HCT116 (cell line): ENCODE results near the gene TAPT1. TPM values are rescaled to one million over a fixed set of nuclear protein-coding genes. Genes with fewer than 3 reads are reported as not detected.

ENCODE experiments used
- ATAC-seq: fragments of 200-7000 bp; cut with Tn5 transposase; 2 replicates; pipeline ENCODE4 v1.9.1; 2020; ENCODE audit warnings: mild to moderate bottlenecking, moderate library complexity
- BruUV-seq: library from RNA; stranded (reverse); fragments of 400-500 nt; replicated peaks from 2 replicates; lab custom pipeline; 2021; lab: Mats Ljungman, UMichigan
- CTCF ChIA-PET: fragments of 300-600 bp; sonication (Branson Sonifier 250); formaldehyde crosslinking; loops from one replicate; lab custom pipeline; 2021; ENCODE audit warnings: antibody characterized with exemption; lab: Charles Lee
- POLR2A ChIA-PET: fragments of 300-600, 350-600 bp; sonication (Branson Sonifier 250); formaldehyde crosslinking; loops from one replicate; lab custom pipeline; 2021; ENCODE audit warnings: antibody characterized with exemption; lab: Charles Lee
- RAD21 ChIA-PET, 2 experiments: fragments of 300-600 bp; sonication (Branson Sonifier 250); formaldehyde crosslinking; loops; one replicate each; lab custom pipeline; 2023; ENCODE audit warnings: low total read pairs in 2 of 2; ENCODE audit not compliant: uncharacterized antibody in 2 of 2, unreplicated experiment in 2 of 2, low non-redundant PET in 1 of 2; lab: Charles Lee
- DNase-seq: peaks from one replicate; pipeline ENCODE4 v3.0.0-alpha.2; 2010; ENCODE audit warnings: low read depth, low spot score
- H2AFZ ChIP-seq: fragments of 200-600 bp; shearing (Covaris generic), sonication (generic); 2 replicates; pipeline ENCODE4 v1.6.1; 2017; ENCODE audit warnings: low read depth, mixed run types, mixed read lengths, antibody characterized with exemption, low read length; ENCODE audit not compliant: poor library complexity, severe bottlenecking
- H3K27ac ChIP-seq: 2 replicates; pipeline ENCODE4 v1.5.1; 2012; ENCODE audit warnings: low read depth, low read length
- H3K27me3 ChIP-seq: fragments of 200-600 bp; sonication (generic); 2 replicates; pipeline ENCODE4 v1.6.1; 2016; ENCODE audit warnings: mixed run types, low read length, mixed read lengths; ENCODE audit not compliant: insufficient read depth
- H3K36me3 ChIP-seq, 2 experiments: fragments of 200-500 bp in 1 of 2; fragments of 200-600 bp in 1 of 2; sonication (Bioruptor generic) in 1 of 2; sonication (generic) in 1 of 2; 2 replicates each; pipeline versions ENCODE4 v1.5.1 to v1.6.1; 2014 to 2016; ENCODE audit warnings: low read length in 2 of 2, inconsistent platforms in 1 of 2, mixed read lengths in 1 of 2, mixed run types in 1 of 2; ENCODE audit not compliant: insufficient read depth in 2 of 2, control insufficient read depth in 1 of 2
- H3K4me1 ChIP-seq, 2 experiments: fragments of 200-600 bp in 1 of 2; sonication (generic) in 1 of 2; 2 replicates each; pipeline versions ENCODE4 v1.5.1 to v1.6.1; 2012 to 2017; ENCODE audit warnings: low read length in 2 of 2, inconsistent platforms in 1 of 2, mild to moderate bottlenecking in 1 of 2, mixed read lengths in 1 of 2, mixed run types in 1 of 2, moderate library complexity in 1 of 2; ENCODE audit not compliant: insufficient read depth in 2 of 2, control insufficient read depth in 1 of 2
- H3K4me2 ChIP-seq: fragments of 200-600 bp; sonication (generic); 2 replicates; pipeline ENCODE4 v1.6.1; 2017; ENCODE audit warnings: mixed run types, low read length, mixed read lengths
- H3K4me3 ChIP-seq, 2 experiments: fragments of 200-600 bp in 1 of 2; sonication (generic) in 1 of 2; replicated peaks in 1 of 2; 2 replicates each; pipeline ENCODE4 v1.5.1; 2011 to 2016; ENCODE audit warnings: low read length in 2 of 2, control low read depth in 1 of 2, low read depth in 1 of 2, mild to moderate bottlenecking in 1 of 2, mixed read lengths in 1 of 2, mixed run types in 1 of 2
- H3K79me2 ChIP-seq: fragments of 200-600 bp; sonication (generic); 2 replicates; pipeline ENCODE4 v1.6.1; 2017; ENCODE audit warnings: mild to moderate bottlenecking, mixed run types, low read length, moderate library complexity, mixed read lengths; ENCODE audit not compliant: insufficient read depth
- H3K9ac ChIP-seq: fragments of 200-600 bp; sonication (generic); 2 replicates; pipeline ENCODE4 v1.6.1; 2016; ENCODE audit warnings: low read length, mixed read lengths
- H3K9me2 ChIP-seq: fragments of 200-600 bp; sonication (generic), shearing (Covaris generic); 2 replicates; pipeline ENCODE4 v1.6.1; 2017; ENCODE audit warnings: mixed run types, mild to moderate bottlenecking, moderate library complexity; ENCODE audit not compliant: insufficient read depth
- H3K9me3 ChIP-seq, 2 experiments: fragments of 200-500 bp in 1 of 2; fragments of 200-600 bp in 1 of 2; sonication (Bioruptor generic) in 1 of 2; sonication (generic) in 1 of 2; 2 replicates each; pipeline ENCODE4 v1.6.1; 2014 to 2017; ENCODE audit warnings: low read length in 2 of 2, mixed read lengths in 2 of 2, inconsistent platforms in 1 of 2, low read depth in 1 of 2, mild to moderate bottlenecking in 1 of 2, mixed run types in 1 of 2, moderate library complexity in 1 of 2; ENCODE audit not compliant: control insufficient read depth in 1 of 2, insufficient read depth in 1 of 2
- H4K20me1 ChIP-seq: fragments of 200-600 bp; sonication (generic), shearing (Covaris generic); 2 replicates; pipeline ENCODE4 v1.6.1; 2017; ENCODE audit warnings: mixed run types, mild to moderate bottlenecking, moderate library complexity; ENCODE audit not compliant: insufficient read depth
- ATF3 ChIP-seq: IDR thresholded peaks from 2 replicates; pipeline ENCODE4 v1.6.1; 2012
- CBX3 ChIP-seq: IDR thresholded peaks from 2 replicates; pipeline ENCODE4 v1.6.1; 2012; ENCODE audit warnings: low read depth
- CEBPB ChIP-seq: IDR thresholded peaks from 2 replicates; pipeline ENCODE4 v1.6.1; 2012; ENCODE audit warnings: low read depth
- CTCF ChIP-seq, 3 experiments: fragments of 200-600 bp in 1 of 3; sonication (generic) in 1 of 3; IDR thresholded peaks in 2 of 3; conservative IDR thresholded peaks in 1 of 3; 2 replicates each; pipeline ENCODE4 v1.5.1; 2012 to 2017; ENCODE audit warnings: low read depth in 2 of 3, low read length in 2 of 3, antibody characterized with exemption in 1 of 3, borderline replicate concordance in 1 of 3, control low read depth in 1 of 3, mild to moderate bottlenecking in 1 of 3, mixed read lengths in 1 of 3, mixed run types in 1 of 3, moderate library complexity in 1 of 3; ENCODE audit not compliant: insufficient read depth in 1 of 3
- EGR1 ChIP-seq: IDR thresholded peaks from 2 replicates; pipeline ENCODE4 v1.6.1; 2012; ENCODE audit warnings: low read depth
- ELF1 ChIP-seq: IDR thresholded peaks from 2 replicates; pipeline ENCODE4 v1.6.1; 2012; ENCODE audit warnings: low read depth, borderline replicate concordance
- EZH2 ChIP-seq: fragments of 200-600 bp; sonication (generic); IDR thresholded peaks from 2 replicates; pipeline ENCODE4 v1.6.1; 2017; ENCODE audit warnings: antibody characterized with exemption, mixed run types
- EZH2phosphoT487 ChIP-seq: fragments of 200-600 bp; IDR thresholded peaks from 2 replicates; pipeline ENCODE4 v1.6.1; 2018; ENCODE audit warnings: antibody characterized with exemption, borderline replicate concordance
- FOSL1 ChIP-seq: IDR thresholded peaks from 2 replicates; pipeline ENCODE4 v1.6.1; 2012; ENCODE audit warnings: low read depth
- JUND ChIP-seq: IDR thresholded peaks from 2 replicates; pipeline ENCODE4 v1.6.1; 2012
- MAX ChIP-seq: IDR thresholded peaks from 2 replicates; pipeline ENCODE4 v1.6.1; 2012
- RAD21 ChIP-seq: IDR thresholded peaks from 2 replicates; pipeline ENCODE4 v1.6.1; 2012; ENCODE audit warnings: low read depth, mild to moderate bottlenecking
- REST ChIP-seq: IDR thresholded peaks from 2 replicates; pipeline ENCODE4 v1.6.1; 2012; ENCODE audit warnings: low read depth
- SIN3A ChIP-seq: IDR thresholded peaks from 2 replicates; pipeline ENCODE4 v1.6.1; 2012; ENCODE audit warnings: low read depth
- SP1 ChIP-seq: IDR thresholded peaks from 2 replicates; pipeline ENCODE4 v1.6.1; 2012; ENCODE audit warnings: low read depth
- SRF ChIP-seq: IDR thresholded peaks from 2 replicates; pipeline ENCODE4 v1.6.1; 2012; ENCODE audit warnings: low read depth
- TCF7L2 ChIP-seq: IDR thresholded peaks from 2 replicates; pipeline ENCODE4 v1.7.0; 2011; ENCODE audit warnings: borderline replicate concordance, inconsistent platforms; ENCODE audit not compliant: insufficient read depth, insufficient read length; ENCODE audit errors: extremely low read depth
- YY1 ChIP-seq: IDR thresholded peaks from 2 replicates; pipeline ENCODE4 v1.6.1; 2011; ENCODE audit warnings: low read length, low read depth, moderate library complexity, mild to moderate bottlenecking; ENCODE audit not compliant: insufficient replicate concordance; ENCODE audit errors: extremely low read depth
- ZFX ChIP-seq: fragments of 450-650 bp; IDR thresholded peaks from 2 replicates; pipeline ENCODE4 v1.6.1; 2017
- ZNF274 ChIP-seq: fragments of 200-500 bp; sonication (Bioruptor generic); IDR thresholded peaks from 2 replicates; pipeline ENCODE4 v1.6.1; 2014; ENCODE audit warnings: mild to moderate bottlenecking, low read depth, low read length, inconsistent platforms
- intact Hi-C: fragments of 100-400 bp; cut with micrococcal nuclease; formaldehyde crosslinking; loops from 2 replicates; pipeline ENCODE4 v1.10.0; 2022
- total RNA-seq: library from RNA; stranded (reverse); gene quantifications from one replicate; pipeline ENCODE4 v1.2.1, GENCODE V29; 2021; ENCODE audit not compliant: unreplicated experiment

TAPT1 gene
- total RNA-seq, 1 experiment from 2014 or later: 11.7 TPM

GRCh38 chr4:16217300-16218051, 8.8 kb downstream of the TAPT1 start:
- H3K27ac ChIP-seq: no peak overlapping the region
- H3K9me3 ChIP-seq: no peaks in the 10 kb centered on the region
- ChIA-PET POLR2A (no interaction called here), CTCF (interaction anchor here (1.3 kb wide), 1 partner anchor 12 kb away, joined by 3 read pairs; no protein-coding TSS in a partner anchor), RAD21 (no interaction called here)
- H3K4me1 ChIP-seq: no peaks in the 10 kb centered on the region
- no peaks in the 10 kb centered on the region for H3K27me3 ChIP-seq
- no peaks in the 10 kb centered on the region for H3K36me3 ChIP-seq
- no peaks in the 10 kb centered on the region for H4K20me1 ChIP-seq
- no peaks in the 10 kb centered on the region for H3K79me2 ChIP-seq
- no peak for DNase-seq
- no peak overlapping the region for H2AFZ ChIP-seq
- intact Hi-C loops: no loop called here
- H3K4me3 ChIP-seq: no peak overlapping the region
- H3K4me2 ChIP-seq: no peak overlapping the region
- no peak for TF ChIP-seq RAD21
- TF ChIP-seq ZFX: no peak
- TF ChIP-seq SP1: no peak
- TF ChIP-seq TCF7L2: no peak
- no peak for TF ChIP-seq REST
- TF ChIP-seq CTCF (IDR thresholded peaks at IDR 0.05 in 2 of 3, conservative IDR thresholded peaks at IDR 0.05 in 1 of 3; ENCODE audit: borderline replicate concordance in 1 of 3, insufficient read depth in 1 of 3, low read depth in 2 of 3, low read length in 2 of 3): no peak
- TF ChIP-seq SIN3A: no peak
- no peak for TF ChIP-seq EGR1
- TF ChIP-seq JUND: no peak
- no peak for TF ChIP-seq CEBPB
- TF ChIP-seq FOSL1: no peak
- TF ChIP-seq ZNF274: no peak
- TF ChIP-seq SRF: no peak
- TF ChIP-seq YY1: no peak
- no peak for TF ChIP-seq EZH2
- TF ChIP-seq CBX3: no peak
- no peak for TF ChIP-seq ELF1
- no peak for TF ChIP-seq EZH2phosphoT487
- no peak for TF ChIP-seq MAX
- TF ChIP-seq ATF3: no peak
- no peak for ATAC-seq
- no TSS peak for BruUV-seq
- no peaks in the 10 kb centered on the region for H3K9me2 ChIP-seq
- no peak overlapping the region for H3K9ac ChIP-seq
